Measurements from ENCODE around the gene SRRM3. TPM values are rescaled to one million over a fixed set of nuclear protein-coding genes. Genes with fewer than 3 reads are reported as not detected.

SRRM3 gene
- total and polyA plus RNA-seq, 9 of the 15 experiments (the other 6 are each of a cell fraction or from before 2014, with no cell fraction given), result 0.04 to 0.91 (median 0.46) TPM; not detected in 2

DNA sequence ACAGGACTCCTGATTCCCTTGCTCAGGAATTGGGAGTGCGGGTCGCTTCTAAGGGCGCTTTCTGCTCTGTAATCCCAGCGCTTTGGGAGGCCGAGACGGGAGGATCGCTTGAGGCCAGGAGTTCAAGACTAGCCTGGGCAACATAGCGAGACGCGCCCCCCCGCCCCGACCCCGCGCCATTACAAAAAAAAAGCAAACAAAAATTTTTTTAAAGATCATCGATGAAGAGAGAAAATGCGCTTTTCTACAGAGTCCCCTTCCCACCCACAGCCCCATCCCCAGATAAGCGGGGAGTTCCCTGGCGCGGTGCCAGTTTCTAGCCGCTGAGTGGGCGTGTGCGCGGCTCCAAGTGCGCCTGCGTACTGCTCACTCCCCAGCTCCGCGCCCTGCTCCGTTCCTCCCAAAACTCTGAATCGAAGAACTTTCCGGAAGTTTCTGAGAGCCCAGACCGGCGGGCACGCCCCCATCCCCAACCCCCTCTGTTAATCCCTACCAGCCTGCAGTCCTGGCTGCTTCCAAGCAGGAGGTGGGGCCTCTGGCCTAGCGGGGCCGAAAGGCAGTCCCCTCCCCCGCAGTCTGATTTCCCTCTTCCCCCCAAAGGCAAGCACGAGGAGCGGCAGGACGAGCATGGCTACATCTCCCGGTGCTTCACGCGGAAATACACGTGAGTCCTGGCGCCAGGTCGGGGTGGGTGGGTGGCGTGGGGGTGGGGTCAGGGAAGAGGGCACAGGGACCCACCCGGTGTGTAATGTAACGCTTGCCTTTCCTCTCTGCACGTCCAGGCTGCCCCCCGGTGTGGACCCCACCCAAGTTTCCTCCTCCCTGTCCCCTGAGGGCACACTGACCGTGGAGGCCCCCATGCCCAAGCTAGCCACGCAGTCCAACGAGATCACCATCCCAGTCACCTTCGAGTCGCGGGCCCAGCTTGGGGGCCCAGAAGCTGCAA is 101.8 kb downstream of the SRRM3 start (continued):
- TF ChIP-seq SFPQ (IDR thresholded peaks at IDR 0.05; ENCODE audit: low read depth, low read length), result no peak
- TF ChIP-seq MTA3 (IDR thresholded peaks at IDR 0.05; ENCODE audit: borderline replicate concordance), result peak; percentile 68; the same call in 1 of the 2 replicates
- no peak for TF ChIP-seq MYBL2 (IDR thresholded peaks at IDR 0.05; ENCODE audit: low read depth)
- TF ChIP-seq MYBL2 (CRISPR knock-in tag; IDR thresholded peaks at IDR 0.05; ENCODE audit: borderline replicate concordance), result no peak
- no peak for TF ChIP-seq CBFB (CRISPR knock-in tag; IDR thresholded peaks at IDR 0.05)
- TF ChIP-seq, protein P1, sequence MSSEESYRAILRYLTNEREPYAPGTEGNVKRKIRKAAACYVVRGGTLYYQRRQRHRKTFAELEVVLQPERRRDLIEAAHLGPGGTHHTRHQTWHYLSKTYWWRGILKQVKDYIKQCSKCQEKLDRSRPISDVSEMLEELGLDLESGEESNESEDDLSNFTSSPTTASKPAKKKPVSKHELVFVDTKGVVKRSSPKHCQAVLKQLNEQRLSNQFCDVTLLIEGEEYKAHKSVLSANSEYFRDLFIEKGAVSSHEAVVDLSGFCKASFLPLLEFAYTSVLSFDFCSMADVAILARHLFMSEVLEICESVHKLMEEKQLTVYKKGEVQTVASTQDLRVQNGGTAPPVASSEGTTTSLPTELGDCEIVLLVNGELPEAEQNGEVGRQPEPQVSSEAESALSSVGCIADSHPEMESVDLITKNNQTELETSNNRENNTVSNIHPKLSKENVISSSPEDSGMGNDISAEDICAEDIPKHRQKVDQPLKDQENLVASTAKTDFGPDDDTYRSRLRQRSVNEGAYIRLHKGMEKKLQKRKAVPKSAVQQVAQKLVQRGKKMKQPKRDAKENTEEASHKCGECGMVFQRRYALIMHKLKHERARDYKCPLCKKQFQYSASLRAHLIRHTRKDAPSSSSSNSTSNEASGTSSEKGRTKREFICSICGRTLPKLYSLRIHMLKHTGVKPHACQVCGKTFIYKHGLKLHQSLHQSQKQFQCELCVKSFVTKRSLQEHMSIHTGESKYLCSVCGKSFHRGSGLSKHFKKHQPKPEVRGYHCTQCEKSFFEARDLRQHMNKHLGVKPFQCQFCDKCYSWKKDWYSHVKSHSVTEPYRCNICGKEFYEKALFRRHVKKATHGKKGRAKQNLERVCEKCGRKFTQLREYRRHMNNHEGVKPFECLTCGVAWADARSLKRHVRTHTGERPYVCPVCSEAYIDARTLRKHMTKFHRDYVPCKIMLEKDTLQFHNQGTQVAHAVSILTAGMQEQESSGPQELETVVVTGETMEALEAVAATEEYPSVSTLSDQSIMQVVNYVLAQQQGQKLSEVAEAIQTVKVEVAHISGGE (CRISPR knock-in tag; IDR thresholded peaks at IDR 0.05), result peak in 1 of 3 experiments; percentile 29; a peak in 1 of 6 replicates
- no peak for TF ChIP-seq FOS (IDR thresholded peaks at IDR 0.05; ENCODE audit: extremely low read depth, insufficient read length)
- TF ChIP-seq, protein P2, sequence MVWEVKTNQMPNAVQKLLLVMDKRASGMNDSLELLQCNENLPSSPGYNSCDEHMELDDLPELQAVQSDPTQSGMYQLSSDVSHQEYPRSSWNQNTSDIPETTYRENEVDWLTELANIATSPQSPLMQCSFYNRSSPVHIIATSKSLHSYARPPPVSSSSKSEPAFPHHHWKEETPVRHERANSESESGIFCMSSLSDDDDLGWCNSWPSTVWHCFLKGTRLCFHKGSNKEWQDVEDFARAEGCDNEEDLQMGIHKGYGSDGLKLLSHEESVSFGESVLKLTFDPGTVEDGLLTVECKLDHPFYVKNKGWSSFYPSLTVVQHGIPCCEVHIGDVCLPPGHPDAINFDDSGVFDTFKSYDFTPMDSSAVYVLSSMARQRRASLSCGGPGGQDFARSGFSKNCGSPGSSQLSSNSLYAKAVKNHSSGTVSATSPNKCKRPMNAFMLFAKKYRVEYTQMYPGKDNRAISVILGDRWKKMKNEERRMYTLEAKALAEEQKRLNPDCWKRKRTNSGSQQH (CRISPR knock-in tag; IDR thresholded peaks at IDR 0.05), result no peak
- no peak for TF ChIP-seq ZNF316 (IDR thresholded peaks at IDR 0.05)
- TF ChIP-seq ARID3B (CRISPR knock-in tag; IDR thresholded peaks at IDR 0.05; ENCODE audit: borderline replicate concordance), result no peak
- no peak for TF ChIP-seq MLLT1 (IDR thresholded peaks at IDR 0.05)
- peak; percentile 99 for TF ChIP-seq NFIX (CRISPR knock-in tag; IDR thresholded peaks at IDR 0.05; ENCODE audit: low read depth)
- peak; percentile 66 for TF ChIP-seq CHD4 (IDR thresholded peaks at IDR 0.05; ENCODE audit: insufficient read depth, insufficient replicate concordance, low read depth, low read length, poor library complexity, severe bottlenecking)
- no peak for TF ChIP-seq SETDB1 (IDR thresholded peaks at IDR 0.05; ENCODE audit: low read length)
- peak; percentile 13; the same call in 1 of the 2 replicates for TF ChIP-seq FOXP1 (CRISPR knock-in tag; IDR thresholded peaks at IDR 0.05)
- peak; percentile 93 for TF ChIP-seq RNF2 (IDR thresholded peaks at IDR 0.05)

All from K562 (cell line).